Measurements from ENCODE around the gene NFYB.
"Not testable (repeated sequence)": the region's sequence is repeated elsewhere in the genome, so short reads cannot be mapped to it uniquely, and the experiment has no call there.

NFYB gene

GRCh38 chr12:104167519-104168458 lies 29.8 kb upstream of the NFYB start:
- no peak overlapping the region for H3K27ac Mint-ChIP-seq
- H3K4me3 Mint-ChIP-seq = no peak overlapping the region
- H3K4me1 Mint-ChIP-seq = peaks cover 2% of the 10 kb centered on the region
- H3K9me3 Mint-ChIP-seq = no peaks in the 10 kb centered on the region
- DNase-seq (no peak), ATAC-seq (no peak)
- peaks cover 10% of the 10 kb centered on the region for H3K27me3 Mint-ChIP-seq

GRCh38 chr12:104166465-104166864 lies 28.5 kb upstream of the NFYB start:
- Mint-ChIP-seq H3K27ac (no peak overlapping the region), H3K27me3 (peaks cover 10% of the 10 kb centered on the region), H3K4me1 (peaks cover 4% of the 10 kb centered on the region), H3K4me3 (no peak overlapping the region), H3K9me3 (peaks cover 0 to 4% of the 10 kb centered on the region in 2 donors)
- DNase-seq (no peak), ATAC-seq (no peak)

- peaks cover 4% of the 10 kb centered on the region for H3K4me1 Mint-ChIP-seq
These were observed 27.8 kb upstream of the NFYB start for GRCh38 chr12:104165801-104166200.

GRCh38 chr12:104164634-104165033 lies 26.6 kb upstream of the NFYB start:
- Mint-ChIP-seq H3K4me3 (no peak overlapping the region), H3K4me1 (peaks cover 4% of the 10 kb centered on the region), H3K27me3 (peaks cover 10% of the 10 kb centered on the region), H3K27ac (no peak overlapping the region), H3K9me3 (peaks cover 0 to 4% of the 10 kb centered on the region in 2 donors)
- DNase-seq = no peak
- no peak for ATAC-seq

More at GRCh38 chr12:104165801-104166200, 27.8 kb upstream of the NFYB start:
- DNase-seq (no peak), ATAC-seq (no peak)
- Mint-ChIP-seq H3K4me3 (no peak overlapping the region), H3K9me3 (peaks cover 0 to 4% of the 10 kb centered on the region in 2 donors), H3K27ac (no peak overlapping the region), H3K27me3 (peaks cover 10% of the 10 kb centered on the region)

- Mint-ChIP-seq H3K27ac (no peak overlapping the region), H3K9me3 (peaks cover 0 to 4% of the 10 kb centered on the region in 2 donors), H3K27me3 (peaks cover 9% of the 10 kb centered on the region), H3K4me3 (no peak overlapping the region), H3K4me1 (peaks cover 4% of the 10 kb centered on the region)
- no peak for ATAC-seq
- no peak for DNase-seq
These were observed 25.6 kb upstream of the NFYB start for GRCh38 chr12:104163631-104164030.

GRCh38 chr12:104163028-104163427 lies 25.0 kb upstream of the NFYB start:
- H3K9me3 Mint-ChIP-seq, H3K4me3 Mint-ChIP-seq, H3K27me3 Mint-ChIP-seq, H3K27ac Mint-ChIP-seq, H3K4me1 Mint-ChIP-seq, ATAC-seq: not testable (repeated sequence)
- DNase-seq = peak in 1 of 2 donors; percentile 18

GRCh38 chr12:104155711-104156555 lies 17.9 kb upstream of the NFYB start:
- ATAC-seq = no peak

GRCh38 chr12:104154806-104155205 lies 16.8 kb upstream of the NFYB start:
- Mint-ChIP-seq H3K4me3 (no peak overlapping the region), H3K27me3 (peaks cover 7% of the 10 kb centered on the region), H3K27ac (no peak overlapping the region)

More at GRCh38 chr12:104155711-104156555, 17.9 kb upstream of the NFYB start:
- Mint-ChIP-seq H3K4me3 (no peak overlapping the region), H3K27ac (no peak overlapping the region), H3K4me1 (peaks cover 8% of the 10 kb centered on the region), H3K9me3 (no peaks in the 10 kb centered on the region), H3K27me3 (no peaks in the 10 kb centered on the region)
- no peak for DNase-seq

GRCh38 chr12:104154286-104154685 lies 16.3 kb upstream of the NFYB start:
- DNase-seq (no peak), ATAC-seq (no peak)
- peaks cover 8% of the 10 kb centered on the region for H3K4me1 Mint-ChIP-seq
- no peaks in the 10 kb centered on the region for H3K9me3 Mint-ChIP-seq
- H3K27ac Mint-ChIP-seq = peak overlapping the region in 1 of 2 donors; percentile 20
- peaks cover 12% of the 10 kb centered on the region for H3K27me3 Mint-ChIP-seq
- no peak overlapping the region for H3K4me3 Mint-ChIP-seq

More at GRCh38 chr12:104154806-104155205, 16.8 kb upstream of the NFYB start:
- H3K4me1 Mint-ChIP-seq = peaks cover 8% of the 10 kb centered on the region
- DNase-seq = no peak
- no peaks in the 10 kb centered on the region for H3K9me3 Mint-ChIP-seq
- ATAC-seq = no peak

GRCh38 chr12:104152685-104153241 lies 14.8 kb upstream of the NFYB start:
- no peak overlapping the region for H3K27ac Mint-ChIP-seq

GRCh38 chr12:104150416-104150815 lies 12.4 kb upstream of the NFYB start:
- Mint-ChIP-seq H3K4me3 (no peak overlapping the region), H3K4me1 (peaks cover 8% of the 10 kb centered on the region), H3K27me3 (peaks cover 26% of the 10 kb centered on the region), H3K9me3 (peaks cover 4 to 5% of the 10 kb centered on the region in 2 donors), H3K27ac (peak overlapping the region in 1 of 2 donors; percentile 8)
- DNase-seq = no peak
- ATAC-seq = no peak

More at GRCh38 chr12:104152685-104153241, 14.8 kb upstream of the NFYB start:
- ATAC-seq (no peak), DNase-seq (no peak)
- Mint-ChIP-seq H3K9me3 (no peaks in the 10 kb centered on the region), H3K27me3 (peaks cover 26% of the 10 kb centered on the region), H3K4me1 (peaks cover 8% of the 10 kb centered on the region), H3K4me3 (no peak overlapping the region)

GRCh38 chr12:104147346-104147745 lies 9.3 kb upstream of the NFYB start:
- H3K4me1 Mint-ChIP-seq = no peaks in the 10 kb centered on the region
- H3K27ac Mint-ChIP-seq = no peak overlapping the region
- no peak for DNase-seq
- H3K4me3 Mint-ChIP-seq = no peak overlapping the region
- H3K27me3 Mint-ChIP-seq = peaks cover 26% of the 10 kb centered on the region
- ATAC-seq = no peak
- peaks cover 6 to 9% of the 10 kb centered on the region in 2 donors for H3K9me3 Mint-ChIP-seq

- peaks cover 6 to 9% of the 10 kb centered on the region in 2 donors for H3K9me3 Mint-ChIP-seq
- H3K27me3 Mint-ChIP-seq = peaks cover 26% of the 10 kb centered on the region
- DNase-seq = no peak
- no peak for ATAC-seq
- H3K4me1 Mint-ChIP-seq = no peaks in the 10 kb centered on the region
- no peak overlapping the region for H3K27ac Mint-ChIP-seq
- H3K4me3 Mint-ChIP-seq = no peak overlapping the region
These were observed 5.9 kb upstream of the NFYB start for GRCh38 chr12:104143918-104144317.

GRCh38 chr12:104143002-104143401 lies 5.0 kb upstream of the NFYB start:
- no peak overlapping the region for H3K27ac Mint-ChIP-seq
- H3K27me3 Mint-ChIP-seq = peaks cover 16% of the 10 kb centered on the region
- peaks cover 6 to 9% of the 10 kb centered on the region in 2 donors for H3K9me3 Mint-ChIP-seq
- no peaks in the 10 kb centered on the region for H3K4me1 Mint-ChIP-seq
- ATAC-seq (no peak), DNase-seq (no peak)
- no peak overlapping the region for H3K4me3 Mint-ChIP-seq

- Mint-ChIP-seq H3K27me3 (peaks cover 16% of the 10 kb centered on the region), H3K27ac (no peak overlapping the region), H3K4me3 (no peak overlapping the region), H3K9me3 (peaks cover 6 to 9% of the 10 kb centered on the region in 2 donors), H3K4me1 (no peaks in the 10 kb centered on the region)
- ATAC-seq (no peak), DNase-seq (no peak)
These were observed 4.5 kb upstream of the NFYB start for GRCh38 chr12:104142543-104142942.
